GM23248 (cell line): ENCODE measurements around the gene KCNQ1OT1.

Source experiments
- EZH2 ChIP-seq: fragments of 200-600 bp; sonication (generic); IDR thresholded peaks from 2 replicates; pipeline ENCODE4 v1.6.1; 2018; ENCODE audit warnings: antibody characterized with exemption, mild to moderate bottlenecking; ENCODE audit not compliant: insufficient read depth, poor library complexity, severe bottlenecking
- EZH2phosphoT487 ChIP-seq: fragments of 200-600 bp; sonication (generic); IDR thresholded peaks from 2 replicates; pipeline ENCODE4 v1.6.1; 2018; ENCODE audit warnings: antibody characterized with exemption, moderate library complexity, mild to moderate bottlenecking, low read depth; ENCODE audit not compliant: insufficient read depth

DNA sequence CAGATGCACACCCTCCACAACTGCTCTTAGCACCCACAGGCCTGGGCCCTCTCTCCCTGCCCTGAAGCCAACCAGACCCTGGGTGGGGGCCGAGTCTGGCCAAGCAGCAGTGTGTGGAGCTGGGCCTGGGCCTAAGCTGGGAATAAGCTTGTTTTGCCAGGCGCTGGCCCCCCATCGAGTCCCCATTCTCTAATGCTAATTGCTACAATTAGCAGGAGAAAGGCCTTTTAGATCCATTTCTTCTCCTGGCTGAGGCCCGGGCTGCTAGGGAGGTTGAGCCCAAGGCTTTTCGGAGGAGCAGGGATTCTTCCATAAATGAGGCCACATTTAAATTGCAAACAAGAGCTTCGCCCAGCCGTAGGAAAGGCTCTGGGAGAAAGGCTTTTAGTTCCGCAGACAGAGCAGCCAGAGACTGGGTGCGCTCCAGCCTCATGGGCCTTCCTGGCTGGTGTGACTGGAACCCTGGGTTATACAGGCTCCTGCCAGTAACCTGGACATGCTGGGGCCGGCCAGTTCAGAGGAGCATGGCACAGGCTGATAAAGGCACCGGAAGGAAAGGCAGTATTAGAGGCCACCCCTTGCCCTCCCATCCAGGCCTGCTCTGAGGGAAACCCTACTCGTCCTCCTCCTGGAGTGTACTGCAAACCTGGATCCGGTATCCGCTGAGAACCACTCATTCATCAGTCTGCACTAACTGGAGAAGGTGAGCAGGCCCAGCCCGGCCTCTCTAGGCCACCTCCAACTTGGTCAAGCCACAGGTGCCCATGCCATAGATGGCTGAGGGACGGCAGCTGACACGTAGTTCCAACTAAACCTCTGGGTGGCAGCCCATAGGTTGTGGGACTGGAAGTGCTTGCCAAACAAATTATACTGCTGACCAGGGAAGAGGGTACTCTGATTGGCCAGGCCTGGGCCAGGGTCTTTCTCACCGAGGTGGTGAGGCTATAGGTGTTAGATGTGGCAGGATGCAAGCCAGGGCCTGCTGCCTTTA lies 6.2 kb downstream of the KCNQ1OT1 start:
- TF ChIP-seq EZH2 = no peak
- no peak for TF ChIP-seq EZH2phosphoT487
